Muscle layer of colon (tissue), 2 donors: Measurements from ENCODE around the gene LPA.
"Not testable (repeated sequence)": the region's sequence is repeated elsewhere in the genome, so short reads cannot be mapped to it uniquely, and the experiment has no call there.

Experiments used
- H3K27ac ChIP-seq: one replicate; pipeline ENCODE4 v1.7.0; 2013; ENCODE audit warnings: low read depth, mild to moderate bottlenecking, low read length, moderate library complexity
- H3K27me3 ChIP-seq, 2 donors: one replicate each; pipeline ENCODE4 v1.7.0; 2013; ENCODE audit warnings: low read length in 2 of 2, mild to moderate bottlenecking in 2 of 2; ENCODE audit not compliant: insufficient read depth in 2 of 2, control insufficient read depth in 1 of 2
- H3K36me3 ChIP-seq: one replicate; pipeline ENCODE4 v1.7.0; 2013; ENCODE audit warnings: mild to moderate bottlenecking, low read length; ENCODE audit not compliant: insufficient read depth
- H3K4me1 ChIP-seq: one replicate; pipeline ENCODE4 v1.7.0; 2013; ENCODE audit warnings: mild to moderate bottlenecking, low read length; ENCODE audit not compliant: insufficient read depth
- H3K4me3 ChIP-seq, 2 donors: one replicate each; pipeline ENCODE4 v1.7.0; 2013; ENCODE audit warnings: low read length in 2 of 2, low read depth in 1 of 2, mild to moderate bottlenecking in 1 of 2, moderate library complexity in 1 of 2
- H3K9ac ChIP-seq: one replicate; pipeline ENCODE4 v1.7.0; 2013; ENCODE audit warnings: low read length
- H3K9me3 ChIP-seq: one replicate; pipeline ENCODE4 v1.7.0; 2013; ENCODE audit warnings: mild to moderate bottlenecking, low read length
- donor health status: abdominal sarcoma.
- donor health status: Adenocarcinoma of cecum.

LPA gene

GRCh38 chr6:160661216-160661615, 2.9 kb downstream of the LPA start:
- Histone ChIP-seq H3K36me3 (no peaks in the 10 kb centered on the region), H3K4me3 (no peak overlapping the region), H3K27me3 (no peaks in the 10 kb centered on the region), H3K4me1 (no peaks in the 10 kb centered on the region), H3K27ac (no peak overlapping the region), H3K9me3 (no peaks in the 10 kb centered on the region), H3K9ac (no peak overlapping the region)

- H3K9me3 ChIP-seq, result no peaks in the 10 kb centered on the region
- H3K27me3 ChIP-seq, result no peaks in the 10 kb centered on the region
- no peak overlapping the region for H3K27ac ChIP-seq
- H3K4me3 ChIP-seq, result no peak overlapping the region
- no peaks in the 10 kb centered on the region for H3K4me1 ChIP-seq
- H3K36me3 ChIP-seq, result no peaks in the 10 kb centered on the region
- H3K9ac ChIP-seq, result no peak overlapping the region
Observed at GRCh38 chr6:160659562-160659961, 4.5 kb downstream of the LPA start.

- H3K9me3 ChIP-seq, result no peaks in the 10 kb centered on the region
- no peaks in the 10 kb centered on the region for H3K27me3 ChIP-seq
- no peak overlapping the region for H3K4me3 ChIP-seq
- H3K36me3 ChIP-seq, result no peaks in the 10 kb centered on the region
- no peak overlapping the region for H3K9ac ChIP-seq
- H3K4me1 ChIP-seq, result no peaks in the 10 kb centered on the region
- no peak overlapping the region for H3K27ac ChIP-seq
Observed at GRCh38 chr6:160634706-160635105, 29.4 kb downstream of the LPA start.

- Histone ChIP-seq H3K27me3 (no peaks in the 10 kb centered on the region), H3K9me3 (no peaks in the 10 kb centered on the region), H3K9ac (no peak overlapping the region), H3K36me3 (no peaks in the 10 kb centered on the region), H3K27ac (no peak overlapping the region), H3K4me1 (no peaks in the 10 kb centered on the region), H3K4me3 (no peak overlapping the region)
Observed at GRCh38 chr6:160595838-160596832, 67.9 kb downstream of the LPA start.

- not testable (repeated sequence) for H3K4me3 ChIP-seq, H3K36me3 ChIP-seq, H3K9ac ChIP-seq, H3K4me1 ChIP-seq, H3K27me3 ChIP-seq, H3K9me3 ChIP-seq, H3K27ac ChIP-seq
Observed at GRCh38 chr6:160595297-160595696, 68.8 kb downstream of the LPA start.

- Histone ChIP-seq H3K27ac (no peak overlapping the region), H3K36me3 (no peaks in the 10 kb centered on the region), H3K4me3 (no peak overlapping the region)
Observed at GRCh38 chr6:160586374-160586773, 77.7 kb downstream of the LPA start.

GRCh38 chr6:160583794-160584193, 80.3 kb downstream of the LPA start:
- H3K4me3 ChIP-seq, result no peak overlapping the region
- no peaks in the 10 kb centered on the region for H3K36me3 ChIP-seq
- no peak overlapping the region for H3K27ac ChIP-seq
- H3K9me3 ChIP-seq, result no peaks in the 10 kb centered on the region
- H3K4me1 ChIP-seq, result no peaks in the 10 kb centered on the region
- no peak overlapping the region for H3K9ac ChIP-seq
- H3K27me3 ChIP-seq, result no peaks in the 10 kb centered on the region

More at GRCh38 chr6:160586374-160586773, 77.7 kb downstream of the LPA start:
- H3K9ac ChIP-seq, result no peak overlapping the region
- no peaks in the 10 kb centered on the region for H3K9me3 ChIP-seq
- no peaks in the 10 kb centered on the region for H3K4me1 ChIP-seq
- H3K27me3 ChIP-seq, result no peaks in the 10 kb centered on the region

- Histone ChIP-seq H3K9me3 (no peaks in the 10 kb centered on the region), H3K36me3 (no peaks in the 10 kb centered on the region), H3K4me3 (no peak overlapping the region)
Observed at GRCh38 chr6:160581406-160581805, 82.7 kb downstream of the LPA start.

GRCh38 chr6:160578515-160578914, 85.6 kb downstream of the LPA start:
- not testable (repeated sequence) for H3K9me3 ChIP-seq, H3K27ac ChIP-seq, H3K27me3 ChIP-seq, H3K4me1 ChIP-seq, H3K9ac ChIP-seq, H3K36me3 ChIP-seq, H3K4me3 ChIP-seq

More at GRCh38 chr6:160581406-160581805, 82.7 kb downstream of the LPA start:
- H3K9ac ChIP-seq, result no peak overlapping the region
- H3K4me1 ChIP-seq, result no peaks in the 10 kb centered on the region
- no peak overlapping the region for H3K27ac ChIP-seq
- no peaks in the 10 kb centered on the region for H3K27me3 ChIP-seq

- no peaks in the 10 kb centered on the region for H3K27me3 ChIP-seq
- H3K4me1 ChIP-seq, result no peaks in the 10 kb centered on the region
- no peak overlapping the region for H3K9ac ChIP-seq
- H3K36me3 ChIP-seq, result no peaks in the 10 kb centered on the region
- H3K4me3 ChIP-seq, result no peak overlapping the region
- no peak overlapping the region for H3K27ac ChIP-seq
- no peaks in the 10 kb centered on the region for H3K9me3 ChIP-seq
Observed at GRCh38 chr6:160573943-160574342, 90.1 kb downstream of the LPA start.

- H3K4me1 ChIP-seq, H3K9ac ChIP-seq, H3K27ac ChIP-seq, H3K36me3 ChIP-seq, H3K9me3 ChIP-seq, H3K4me3 ChIP-seq, H3K27me3 ChIP-seq: not testable (repeated sequence)
Observed at GRCh38 chr6:160571201-160571600, 92.9 kb downstream of the LPA start.

GRCh38 chr6:160544802-160545201, 119.3 kb downstream of the LPA start:
- Histone ChIP-seq H3K9me3 (no peaks in the 10 kb centered on the region), H3K4me3 (no peak overlapping the region), H3K9ac (no peak overlapping the region), H3K27ac (no peak overlapping the region), H3K36me3 (no peaks in the 10 kb centered on the region), H3K4me1 (no peaks in the 10 kb centered on the region), H3K27me3 (no peaks in the 10 kb centered on the region)
